H1 (cell line): ENCODE data around the gene USP49. TPM values are rescaled to one million over a fixed set of nuclear protein-coding genes. Genes with fewer than 3 reads are reported as not detected.

Experiments used
- CTCF ChIA-PET: fragments of 300-600 bp; sonication (Branson Sonifier 250); formaldehyde crosslinking; loops from one replicate; lab custom pipeline; 2021; ENCODE audit not compliant: partially characterized antibody; lab: Charles Lee
- POLR2A ChIA-PET: fragments of 300-600 bp; sonication (Branson Sonifier 250); formaldehyde crosslinking; loops from one replicate; lab custom pipeline; 2021; ENCODE audit warnings: inconsistent platforms; ENCODE audit not compliant: partially characterized antibody; lab: Charles Lee
- DNase-seq, 2 experiments: peaks; one replicate each; pipeline versions ENCODE4 v3.0.0 to v3.0.0-alpha.2; 2010 to 2022; ENCODE audit warnings: low spot score in 2 of 2, low read depth in 1 of 2, mixed read lengths in 1 of 2
- FAIRE-seq: peaks from 2 replicates; lab custom pipeline; 2011; peaks lifted over from hg19 to GRCh38; lab: Jason Lieb, UNC
- H2AFZ ChIP-seq: 2 replicates; pipeline ENCODE4 v1.8.1; 2012; ENCODE audit warnings: low read length, inconsistent platforms
- H2AK5ac ChIP-seq: 2 replicates; pipeline ENCODE4 v1.6.1; 2013; ENCODE audit warnings: low read depth, low read length
- H2BK120ac ChIP-seq: replicated peaks from 2 replicates; pipeline ENCODE3; 2013; ENCODE audit warnings: low read depth, low read length, inconsistent platforms
- H2BK12ac ChIP-seq: 2 replicates; pipeline ENCODE4 v1.6.1; 2013; ENCODE audit warnings: low read depth, low read length
- H2BK15ac ChIP-seq: 2 replicates; pipeline ENCODE4 v1.6.1; 2013; ENCODE audit warnings: low read length
- H2BK20ac ChIP-seq: 2 replicates; pipeline ENCODE4 v1.6.1; 2013; ENCODE audit warnings: low read length
- H2BK5ac ChIP-seq: 2 replicates; pipeline ENCODE4 v1.6.1; 2013; ENCODE audit warnings: low read depth, low read length
- H3K14ac ChIP-seq: 2 replicates; pipeline ENCODE4 v1.6.1; 2013; ENCODE audit warnings: inconsistent platforms; ENCODE audit not compliant: insufficient read length
- H3K18ac ChIP-seq: 2 replicates; pipeline ENCODE4 v1.6.1; 2013; ENCODE audit warnings: low read length; ENCODE audit errors: extremely low read depth
- H3K23ac ChIP-seq: 2 replicates; pipeline ENCODE4 v1.6.1; 2013; ENCODE audit warnings: inconsistent platforms; ENCODE audit not compliant: insufficient read length
- H3K23me2 ChIP-seq: 2 replicates; pipeline ENCODE4 v1.6.1; 2013; ENCODE audit warnings: low read depth, low read length
- H3K27ac ChIP-seq: 2 replicates; pipeline ENCODE4 v1.6.1; 2011; ENCODE audit warnings: low read depth, low read length, inconsistent platforms
- H3K27me3 ChIP-seq, 4 experiments: replicated peaks in 1 of 4; 1 replicate in 1 of 4; 2 replicates in 3 of 4; pipeline versions ENCODE4 v1.6.1 to v1.8.1; 2011 to 2013; ENCODE audit warnings: low read length in 3 of 4, mild to moderate bottlenecking in 3 of 4, inconsistent platforms in 2 of 4, mixed read lengths in 2 of 4, moderate library complexity in 1 of 4; ENCODE audit not compliant: control insufficient read depth in 3 of 4, insufficient read depth in 3 of 4; ENCODE audit errors: extremely low read depth in 1 of 4
- H3K36me3 ChIP-seq, 4 experiments: 2 replicates each; pipeline versions ENCODE4 v1.6.1 to v1.8.1; 2011 to 2013; ENCODE audit warnings: mild to moderate bottlenecking in 4 of 4, low read length in 3 of 4, moderate library complexity in 2 of 4, control low read depth in 1 of 4, inconsistent platforms in 1 of 4; ENCODE audit not compliant: insufficient read depth in 4 of 4, control insufficient read depth in 2 of 4
- H3K4ac ChIP-seq: replicated peaks from 2 replicates; pipeline ENCODE3; 2013; ENCODE audit warnings: low read length, low read depth, mixed read lengths, inconsistent platforms; ENCODE audit not compliant: insufficient read length
- H3K4me1 ChIP-seq, 4 experiments: replicated peaks in 1 of 4; 1 replicate in 1 of 4; 2 replicates in 3 of 4; pipeline versions ENCODE4 v1.6.1 to v1.8.1; 2011 to 2013; ENCODE audit warnings: low read length in 3 of 4, inconsistent platforms in 2 of 4, mixed read lengths in 1 of 4; ENCODE audit not compliant: insufficient read depth in 4 of 4, control insufficient read depth in 3 of 4
- H3K4me2 ChIP-seq, 2 experiments: 2 replicates each; pipeline versions ENCODE4 v1.6.1 to v1.8.1; 2011 to 2013; ENCODE audit warnings: low read depth in 2 of 2, low read length in 2 of 2, control low read depth in 1 of 2, inconsistent platforms in 1 of 2, mild to moderate bottlenecking in 1 of 2; ENCODE audit not compliant: insufficient read depth in 1 of 2
- H3K4me3 ChIP-seq, 4 experiments: fragments of 200-600, 300-600 bp in 1 of 4; sonication (generic), shearing (Covaris generic), sonication (Bioruptor Twin) in 1 of 4; 2 replicates each; pipeline versions ENCODE4 v1.5.1 to v1.8.1; 2011 to 2016; ENCODE audit warnings: low read length in 4 of 4, low read depth in 3 of 4, control low read depth in 2 of 4, inconsistent platforms in 2 of 4, mild to moderate bottlenecking in 2 of 4, mixed read lengths in 1 of 4, moderate library complexity in 1 of 4; ENCODE audit not compliant: insufficient read depth in 2 of 4; ENCODE audit errors: extremely low read depth in 1 of 4
- H3K56ac ChIP-seq: replicated peaks from 2 replicates; pipeline ENCODE3; 2013; ENCODE audit warnings: low read depth, mild to moderate bottlenecking, mixed read lengths, low read length, inconsistent platforms; ENCODE audit not compliant: insufficient read length
- H3K79me1 ChIP-seq: 2 replicates; pipeline ENCODE4 v1.6.1; 2013; ENCODE audit warnings: low read depth, low read length, control low read depth
- H3K79me2 ChIP-seq, 2 experiments: 2 replicates each; pipeline versions ENCODE4 v1.6.1 to v1.8.1; 2012 to 2013; ENCODE audit warnings: low read length in 2 of 2, mild to moderate bottlenecking in 2 of 2, inconsistent platforms in 1 of 2; ENCODE audit not compliant: insufficient read depth in 2 of 2, control insufficient read depth in 1 of 2
- H3K9ac ChIP-seq, 4 experiments: replicated peaks in 1 of 4; 1 replicate in 1 of 4; 2 replicates in 3 of 4; pipeline versions ENCODE4 v1.6.1 to v1.8.1; 2011 to 2013; ENCODE audit warnings: low read depth in 3 of 4, low read length in 3 of 4, control low read depth in 2 of 4, mild to moderate bottlenecking in 2 of 4, moderate library complexity in 2 of 4, inconsistent platforms in 1 of 4; ENCODE audit errors: extremely low read depth in 1 of 4
- H3K9me3 ChIP-seq, 2 experiments: 2 replicates each; pipeline versions ENCODE4 v1.6.1 to v1.8.1; 2012 to 2013; ENCODE audit warnings: mild to moderate bottlenecking in 2 of 2, moderate library complexity in 2 of 2, control low read depth in 1 of 2, inconsistent platforms in 1 of 2, low read depth in 1 of 2, low read length in 1 of 2, mixed read lengths in 1 of 2; ENCODE audit not compliant: insufficient read depth in 2 of 2
- H4K20me1 ChIP-seq, 2 experiments: replicated peaks in 1 of 2; 2 replicates each; pipeline versions ENCODE3 to v1.8.1; 2011 to 2013; ENCODE audit warnings: inconsistent platforms in 2 of 2, low read length in 2 of 2, mild to moderate bottlenecking in 1 of 2; ENCODE audit not compliant: insufficient read depth in 2 of 2, control insufficient read depth in 1 of 2
- H4K5ac ChIP-seq: 2 replicates; pipeline ENCODE4 v1.6.1; 2013; ENCODE audit warnings: low read length, low read depth, mixed read lengths, inconsistent platforms; ENCODE audit not compliant: insufficient read length
- H4K8ac ChIP-seq: 2 replicates; pipeline ENCODE4 v1.8.0; 2013; ENCODE audit warnings: mild to moderate bottlenecking, moderate library complexity, low read length, inconsistent platforms; ENCODE audit not compliant: insufficient read depth; ENCODE audit errors: extremely low read depth
- H4K91ac ChIP-seq: replicated peaks from 2 replicates; pipeline ENCODE3; 2013; ENCODE audit warnings: low read length, mixed read lengths, inconsistent platforms; ENCODE audit not compliant: insufficient read length
- SIN3A ChIP-seq, 2 experiments: IDR thresholded peaks in 1 of 2; conservative IDR thresholded peaks in 1 of 2; 2 replicates each; pipeline ENCODE4 v1.6.1; 2011 to 2012; ENCODE audit warnings: low read length in 2 of 2, improper control_type of control experiment in 1 of 2, low read depth in 1 of 2, mild to moderate bottlenecking in 1 of 2
- WGBS, 2 experiments: shearing (Covaris generic) in 1 of 2; methylation state at CpG; one replicate each; pipeline versions ENCODE4 v1.1.6 to v1.1.7; 2013 to 2015; ENCODE audit warnings: low lambda C conversion rate in 2 of 2, mixed read lengths in 2 of 2, inconsistent platforms in 1 of 2, low coverage in 1 of 2, missing lambda C conversion rate in 1 of 2; ENCODE audit not compliant: insufficient replicate concordance in 2 of 2, insufficient coverage in 1 of 2, insufficient read length in 1 of 2; ENCODE audit errors: extremely low coverage in 1 of 2, missing lambda C conversion rate in 1 of 2; 5-methylcytosine and 5-hydroxymethylcytosine counted together
- polyA plus RNA-seq, 7 experiments: library from polyadenylated mRNA; depleted of rRNA in 3 of 7; stranded (reverse) in 5 of 7; unstranded in 2 of 7; fragments of >200 nt in 5 of 7; fragments of 200-250 nt in 2 of 7; gene quantifications; 1 replicate in 5 of 7; 2 replicates in 1 of 7; 4 replicates in 1 of 7; pipeline versions ENCODE4 v1.2.1 to v1.2.3, GENCODE V29; 2011 to 2013; ENCODE audit warnings: missing spikeins in 2 of 7, mixed read lengths in 2 of 7
- total RNA-seq: library from RNA; stranded (reverse); fragmentation: NEBNext Ultra II Directional; extraction: Animal tissue kit (Norgen Biotek cat#: 25700); gene quantifications from 2 replicates; pipeline ENCODE4 v1.2.1, GENCODE V29; 2021

USP49 gene
- total and polyA plus RNA-seq, 2 of the 8 experiments (the other 6 are each of a cell fraction or from before 2014, with no cell fraction given): 6.9 to 24.4 TPM

- Histone ChIP-seq H3K23ac (no peak overlapping the region), H3K79me2 (no peaks in the 10 kb centered on the region), H3K23me2 (no peaks in the 10 kb centered on the region), H4K8ac (no peak overlapping the region), H3K9ac (no peak overlapping the region), H3K36me3 (no peaks in the 10 kb centered on the region), H3K4me3 (no peak overlapping the region), H3K27ac (no peak overlapping the region), H2BK12ac (no peak overlapping the region), H2AFZ (no peak overlapping the region), H3K4me2 (no peak overlapping the region), H3K18ac (no peak overlapping the region), H3K14ac (no peak overlapping the region), H2AK5ac (no peak overlapping the region), H3K79me1 (no peaks in the 10 kb centered on the region), H3K4me1 (peaks cover 0 to 1% (median 0%) of the 10 kb centered on the region in 4 experiments; a peak in 2 of 7 replicates), H2BK5ac (no peak overlapping the region), H3K9me3 (no peaks in the 10 kb centered on the region), H2BK120ac (no peak overlapping the region), H2BK20ac (no peak overlapping the region), H3K4ac (no peak overlapping the region), H4K91ac (no peak overlapping the region), H4K20me1 (no peaks in the 10 kb centered on the region), H4K5ac (no peak overlapping the region), H3K56ac (no peak overlapping the region), H2BK15ac (no peak overlapping the region), H3K27me3 (no peaks in the 10 kb centered on the region)
- no peak for TF ChIP-seq SIN3A (conservative IDR thresholded peaks at IDR 0.05 in 1 of 2, IDR thresholded peaks at IDR 0.05 in 1 of 2; ENCODE audit: low read depth in 1 of 2, low read length in 2 of 2)
- CTCF ChIA-PET: interaction anchor here (1.5 to 4.6 kb wide), 4 partner anchors 10 to 33 kb away, joined by 3 to 21 read pairs (median 5); no protein-coding TSS in a partner anchor
- POLR2A ChIA-PET: no interaction called here
- 87% methylated on average over 6 of the region's 6 CpGs; no CpG with 5 or more reads in 1 of the 2 experiments for WGBS, 2 experiments
- FAIRE-seq (no peak), DNase-seq (no peak)
Observed at GRCh38 chr6:41743406-41744235, 151.6 kb downstream of the USP49 start.
